Esophagus squamous epithelium (tissue), 4 donors: ENCODE measurements around the gene KNL1.
"Not testable (repeated sequence)": the region's sequence is repeated elsewhere in the genome, so short reads cannot be mapped to it uniquely, and the experiment has no call there.

Experiments
- POLR2A ChIP-seq, 4 donors: fragments of 450-650 bp; IDR thresholded peaks; one replicate each; pipeline ENCODE4 v1.6.1; 2017; ENCODE audit warnings: antibody characterized with exemption in 4 of 4, mild to moderate bottlenecking in 4 of 4, moderate library complexity in 3 of 4
- TF ChIP-seq, protein P1 (sequence below), 6 experiments: fragments of 450-650 bp in 4 of 6; fragments of 200-600 bp in 2 of 6; sonication (generic) in 2 of 6; IDR thresholded peaks; one replicate each; pipeline ENCODE4 v1.5.1; 2016 to 2019; ENCODE audit warnings: antibody characterized with exemption in 6 of 6, mild to moderate bottlenecking in 4 of 6, moderate library complexity in 4 of 6

DNA sequence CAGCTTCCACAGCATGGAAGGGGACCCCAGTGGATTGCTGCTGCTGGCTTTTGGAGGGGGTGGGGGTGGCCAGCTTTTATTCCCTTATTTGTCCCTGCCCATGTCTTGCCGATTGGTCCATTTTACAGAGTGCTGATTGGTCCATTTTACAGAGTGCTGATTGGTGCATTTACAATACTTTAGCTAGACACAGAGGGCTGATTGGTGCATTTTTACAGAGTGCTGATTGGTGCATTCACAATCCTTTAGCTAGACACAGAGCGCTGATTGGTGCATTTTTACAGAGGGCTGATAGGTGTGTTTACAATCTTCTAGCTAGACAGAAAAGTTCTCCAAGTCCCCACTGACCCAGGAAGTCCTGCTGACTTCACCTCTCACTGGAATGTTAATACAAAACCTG, 12.3 kb upstream of the KNL1 start:
- TF ChIP-seq, protein P1, sequence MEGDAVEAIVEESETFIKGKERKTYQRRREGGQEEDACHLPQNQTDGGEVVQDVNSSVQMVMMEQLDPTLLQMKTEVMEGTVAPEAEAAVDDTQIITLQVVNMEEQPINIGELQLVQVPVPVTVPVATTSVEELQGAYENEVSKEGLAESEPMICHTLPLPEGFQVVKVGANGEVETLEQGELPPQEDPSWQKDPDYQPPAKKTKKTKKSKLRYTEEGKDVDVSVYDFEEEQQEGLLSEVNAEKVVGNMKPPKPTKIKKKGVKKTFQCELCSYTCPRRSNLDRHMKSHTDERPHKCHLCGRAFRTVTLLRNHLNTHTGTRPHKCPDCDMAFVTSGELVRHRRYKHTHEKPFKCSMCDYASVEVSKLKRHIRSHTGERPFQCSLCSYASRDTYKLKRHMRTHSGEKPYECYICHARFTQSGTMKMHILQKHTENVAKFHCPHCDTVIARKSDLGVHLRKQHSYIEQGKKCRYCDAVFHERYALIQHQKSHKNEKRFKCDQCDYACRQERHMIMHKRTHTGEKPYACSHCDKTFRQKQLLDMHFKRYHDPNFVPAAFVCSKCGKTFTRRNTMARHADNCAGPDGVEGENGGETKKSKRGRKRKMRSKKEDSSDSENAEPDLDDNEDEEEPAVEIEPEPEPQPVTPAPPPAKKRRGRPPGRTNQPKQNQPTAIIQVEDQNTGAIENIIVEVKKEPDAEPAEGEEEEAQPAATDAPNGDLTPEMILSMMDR (IDR thresholded peaks at IDR 0.05) = not testable (repeated sequence)
- not testable (repeated sequence) for TF ChIP-seq POLR2A (IDR thresholded peaks at IDR 0.05)
